HUDEP-2 (cell line): Measurements from ENCODE around the gene ARID5A.

ENCODE experiments used
- DNase-seq, 76 experiments: peaks; one replicate each; lab custom pipeline; 2025; ENCODE audit not compliant: unreplicated experiment in 76 of 76; lab: John Stamatoyannopoulos, UW

Gene ARID5A, protein sequence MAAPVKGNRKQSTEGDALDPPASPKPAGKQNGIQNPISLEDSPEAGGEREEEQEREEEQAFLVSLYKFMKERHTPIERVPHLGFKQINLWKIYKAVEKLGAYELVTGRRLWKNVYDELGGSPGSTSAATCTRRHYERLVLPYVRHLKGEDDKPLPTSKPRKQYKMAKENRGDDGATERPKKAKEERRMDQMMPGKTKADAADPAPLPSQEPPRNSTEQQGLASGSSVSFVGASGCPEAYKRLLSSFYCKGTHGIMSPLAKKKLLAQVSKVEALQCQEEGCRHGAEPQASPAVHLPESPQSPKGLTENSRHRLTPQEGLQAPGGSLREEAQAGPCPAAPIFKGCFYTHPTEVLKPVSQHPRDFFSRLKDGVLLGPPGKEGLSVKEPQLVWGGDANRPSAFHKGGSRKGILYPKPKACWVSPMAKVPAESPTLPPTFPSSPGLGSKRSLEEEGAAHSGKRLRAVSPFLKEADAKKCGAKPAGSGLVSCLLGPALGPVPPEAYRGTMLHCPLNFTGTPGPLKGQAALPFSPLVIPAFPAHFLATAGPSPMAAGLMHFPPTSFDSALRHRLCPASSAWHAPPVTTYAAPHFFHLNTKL

DNA sequence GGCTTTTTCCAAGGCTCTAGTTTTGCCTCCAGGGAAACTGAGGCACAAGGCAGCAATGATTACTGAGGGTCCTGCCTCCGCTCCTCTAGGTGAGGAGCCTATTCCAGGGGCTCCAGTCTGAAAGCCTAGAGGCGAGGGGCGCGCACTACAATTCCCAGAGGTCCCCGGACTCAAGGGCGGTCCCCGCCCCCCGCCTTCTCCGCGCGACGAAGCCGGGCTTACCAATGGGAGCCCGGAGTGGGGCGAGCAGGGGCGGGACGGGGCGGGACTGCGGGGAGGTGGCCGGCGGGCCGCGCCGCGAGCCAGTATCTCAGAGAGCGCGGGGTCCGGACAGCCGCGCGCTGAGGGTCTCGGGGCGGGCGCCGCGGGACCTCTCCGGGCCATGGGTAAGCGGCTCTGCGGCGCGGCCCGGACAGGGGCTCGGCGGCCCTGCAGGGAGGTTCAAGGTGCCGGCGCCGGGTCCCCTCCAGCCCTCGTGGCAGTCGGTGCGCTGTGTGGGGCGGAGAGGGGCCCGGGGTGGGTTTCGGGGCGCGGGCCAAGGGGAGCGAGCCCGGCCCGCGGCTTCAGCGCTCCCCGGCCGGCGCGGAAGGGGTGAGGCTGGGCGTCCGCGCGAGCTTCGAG, at the start of gene ARID5A:
ARID5A (plus strand) TSS at position 308 of the 621 bp plus-strand sequence; CDS start at position 383, 75 bp downstream.
- DNase-seq: peak in 74 of 76 experiments; percentile 2 to 89 (median 70)

DNA sequence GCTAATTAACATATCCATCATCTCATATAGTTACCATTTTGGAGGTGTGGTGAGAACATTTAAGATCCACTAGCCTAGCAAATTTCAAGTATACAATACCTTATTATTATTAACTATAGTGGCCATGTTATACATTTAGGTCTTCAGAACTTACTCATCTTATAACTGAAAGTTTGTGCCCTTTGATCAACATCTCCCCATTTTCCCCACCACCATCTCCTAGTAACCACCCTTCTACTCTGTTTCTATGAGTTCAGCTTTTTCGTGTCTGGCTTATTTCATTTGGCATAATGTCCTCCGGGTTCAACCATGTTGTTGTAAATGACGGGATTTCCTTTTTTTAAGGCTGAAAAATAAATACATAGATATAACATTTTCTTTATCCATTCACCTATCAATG, 47.3 kb upstream of the ARID5A start:
- DNase-seq: no peak

DNA sequence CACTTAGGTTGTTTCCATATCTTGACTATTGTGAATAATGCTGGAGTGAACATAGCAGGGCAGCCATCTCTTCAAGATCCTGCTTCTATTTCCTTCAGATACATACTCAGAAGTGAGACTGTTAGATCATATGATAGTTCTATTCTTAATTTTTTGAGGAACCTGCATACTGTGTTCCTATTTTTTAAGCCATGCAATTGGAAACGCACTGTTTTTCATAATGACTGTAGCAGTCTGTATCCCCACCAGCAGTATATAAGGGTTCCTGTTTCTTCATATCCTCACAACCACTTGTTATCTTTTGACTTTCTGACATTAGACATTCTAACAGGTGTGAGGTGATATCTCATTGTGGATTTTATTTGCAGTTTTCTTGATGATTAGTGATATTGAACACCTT, 46.9 kb upstream of the ARID5A start:
- no peak for DNase-seq

DNA sequence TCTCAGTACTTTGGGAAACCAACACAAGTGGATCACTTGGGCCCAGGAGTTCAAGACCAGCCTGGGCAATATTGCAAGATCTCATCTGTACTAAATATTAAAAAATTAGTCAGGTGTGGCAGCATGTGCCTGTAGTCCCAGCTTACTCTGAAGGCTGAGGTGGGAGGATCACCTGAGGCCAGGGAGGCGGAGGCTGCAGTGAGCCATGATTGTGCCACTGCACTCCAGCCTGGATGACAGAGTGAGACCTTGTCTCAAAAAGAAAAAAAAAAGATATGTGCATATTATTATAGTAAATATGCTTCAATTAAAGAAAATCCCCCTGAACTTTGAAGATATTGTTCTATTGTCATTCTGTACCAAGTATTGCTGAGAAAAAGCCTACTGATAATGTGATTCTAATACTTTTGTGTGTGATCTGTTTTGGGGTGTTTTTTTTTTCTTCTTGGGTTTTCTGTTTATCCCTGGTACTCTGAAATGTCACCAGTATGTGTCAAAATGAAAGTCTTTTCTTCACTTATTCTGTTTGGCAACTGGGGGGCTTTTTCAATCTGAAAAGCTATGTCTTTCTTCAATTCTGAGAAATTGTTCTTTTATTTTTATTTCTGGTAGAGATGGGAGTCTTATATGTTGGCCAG, 44.6 kb upstream of the ARID5A start:
- no peak for DNase-seq

DNA sequence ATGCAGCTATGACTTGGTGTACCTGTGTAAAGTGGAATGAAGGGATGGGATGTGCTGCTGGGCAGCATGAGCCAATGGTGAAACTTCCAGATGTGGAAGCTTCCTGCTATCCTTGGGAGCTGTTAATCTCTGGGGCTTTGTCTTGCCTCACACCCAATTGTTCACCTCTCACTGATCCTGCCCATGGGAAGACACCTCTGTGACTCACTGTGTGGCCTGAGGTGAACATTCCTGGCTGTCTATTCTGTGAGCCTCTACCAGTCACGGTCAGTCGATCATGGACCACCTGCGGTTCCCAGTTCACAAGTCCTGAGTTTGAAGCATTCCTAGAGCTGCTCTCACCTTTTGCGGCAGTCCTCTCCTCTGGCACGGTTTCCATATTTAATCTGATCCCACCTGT, 43.5 kb upstream of the ARID5A start:
- DNase-seq: no peak

DNA sequence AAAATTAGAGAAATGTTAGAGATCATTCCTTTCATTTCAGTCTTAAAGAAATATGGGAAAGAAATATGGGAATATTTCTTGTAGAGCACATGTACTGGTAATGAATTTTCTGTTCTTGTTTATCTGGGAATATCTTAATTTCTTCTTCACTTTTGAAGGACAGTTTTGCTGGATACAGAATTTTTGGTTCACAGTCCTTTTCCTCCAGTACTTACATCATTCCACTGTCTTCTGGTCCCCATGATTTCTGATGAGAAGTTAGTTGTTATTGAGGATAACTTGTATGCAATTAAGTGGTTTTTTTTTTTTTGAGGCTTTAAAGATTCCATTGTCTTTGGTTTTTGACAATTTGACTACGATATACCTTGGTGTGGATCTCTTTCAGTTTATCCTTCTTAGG, 42.4 kb upstream of the ARID5A start:
- DNase-seq: no peak

DNA sequence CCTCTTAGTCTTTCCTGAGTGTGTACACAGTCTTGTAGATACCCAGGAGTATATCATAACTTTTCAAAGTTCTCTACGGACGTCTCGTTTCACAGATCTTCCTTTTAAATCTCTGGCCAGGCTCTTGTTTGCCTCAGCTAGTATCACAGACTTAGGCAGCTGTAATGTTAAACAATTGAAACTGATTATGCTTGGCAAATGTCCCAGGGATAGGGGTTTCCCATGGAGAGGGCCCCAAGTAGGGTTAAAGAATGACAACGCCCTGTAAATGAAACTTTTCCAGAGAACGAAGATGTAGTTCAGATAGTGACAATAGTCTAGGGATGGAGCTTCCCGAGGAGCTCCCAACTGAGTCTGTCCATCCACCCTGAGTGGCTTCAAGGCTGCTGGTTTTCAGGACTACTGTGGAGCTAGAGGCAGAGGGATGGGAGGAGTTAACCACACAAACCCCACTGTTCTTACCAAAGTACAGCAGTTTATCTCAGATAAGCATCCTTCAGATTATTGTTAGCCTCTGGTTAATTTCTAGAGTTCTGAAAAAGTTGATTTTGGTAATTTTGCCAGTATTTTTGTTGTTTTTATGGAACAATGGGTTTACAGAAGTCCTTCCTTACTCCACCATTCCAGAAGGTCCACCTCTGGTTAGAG, 40.4 kb upstream of the ARID5A start:
- peak in 3 of 76 experiments; percentile 2 to 37 (median 19) for DNase-seq

DNA sequence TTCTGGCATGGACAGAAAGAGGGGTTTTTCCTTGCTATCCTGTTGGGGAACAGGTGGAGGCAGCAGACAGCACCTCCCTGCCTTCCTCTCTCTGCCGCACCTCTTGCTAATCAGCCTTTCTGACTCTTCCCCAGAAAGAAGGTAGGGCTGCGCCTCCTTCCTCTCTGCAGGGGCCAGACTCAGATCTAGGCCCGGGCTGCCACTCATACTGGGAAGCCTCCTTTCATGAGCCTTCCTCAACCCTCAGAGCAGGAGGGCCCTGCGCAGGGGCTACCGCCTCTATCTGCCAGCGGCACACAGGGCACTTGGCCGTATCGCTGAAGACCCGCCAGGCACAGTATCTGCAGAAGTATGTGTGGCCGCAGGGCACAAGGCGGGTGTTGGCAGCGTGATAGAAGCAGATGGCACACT, 38.5 kb upstream of the ARID5A start:
- peak in 61 of 76 experiments; percentile 18 to 92 (median 76) for DNase-seq

DNA sequence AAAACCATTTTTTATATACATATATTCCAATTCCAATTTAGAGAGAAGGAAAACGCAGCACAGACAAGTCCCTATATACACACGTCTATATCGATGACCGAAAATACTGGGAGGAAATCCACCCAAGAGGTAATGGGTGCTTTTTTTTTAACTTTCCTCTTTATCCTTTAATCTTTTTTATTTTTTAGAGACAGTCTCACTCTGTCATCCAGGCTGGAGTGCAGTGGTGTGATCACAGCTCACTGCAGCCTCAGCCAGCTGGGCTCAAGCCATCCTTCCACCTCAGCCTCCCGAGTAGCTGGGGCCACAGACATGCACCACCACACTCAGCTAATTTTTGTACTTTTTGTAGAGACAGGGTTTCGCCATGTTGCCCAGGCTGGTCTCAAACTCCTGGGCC, 37.9 kb upstream of the ARID5A start:
- DNase-seq: peak in 2 of 76 experiments; percentile 4 to 7

DNA sequence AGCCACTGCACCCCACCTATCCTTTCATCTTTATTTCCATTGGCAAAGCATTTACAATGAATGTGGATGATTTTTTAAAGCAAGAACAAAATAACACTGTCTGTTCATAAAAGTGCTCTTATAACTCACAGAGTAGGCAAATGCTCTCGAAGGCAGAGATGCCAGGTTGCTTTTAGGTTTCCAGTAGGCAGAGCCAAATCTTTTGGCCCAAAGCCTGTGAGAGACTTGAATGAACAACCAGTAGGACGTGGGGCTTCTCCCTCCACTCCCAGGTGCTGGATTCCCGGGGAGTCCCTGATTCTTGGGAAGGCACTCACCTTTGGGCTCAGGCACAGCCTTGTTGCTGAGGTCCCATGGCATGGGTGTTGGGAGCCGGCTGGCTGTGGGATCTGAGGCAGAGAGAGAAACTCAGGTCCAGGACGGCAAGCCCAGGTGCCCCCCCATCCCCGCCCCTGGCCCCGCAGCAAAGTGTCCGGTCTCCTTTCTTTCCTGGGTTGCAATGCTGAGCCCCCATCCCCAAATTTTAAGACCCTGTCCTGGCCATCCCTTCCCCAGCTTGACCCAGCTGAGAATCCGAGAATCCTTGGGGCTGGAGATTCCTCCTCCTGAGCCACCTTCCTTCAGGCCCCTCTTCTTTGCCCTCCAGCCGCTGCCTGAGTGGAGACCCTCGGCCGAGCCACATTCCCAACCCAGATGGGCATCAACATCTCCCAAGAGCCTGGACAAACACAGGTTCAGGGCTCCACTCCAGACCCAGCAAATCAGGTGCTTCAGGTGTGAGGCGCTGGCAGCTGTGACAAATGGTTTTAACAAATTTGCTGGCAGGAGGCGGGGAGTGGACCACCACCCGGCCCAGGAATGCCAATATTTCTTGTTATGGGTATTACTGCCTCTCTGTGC, 37.2 kb upstream of the ARID5A start:
- DNase-seq: peak in 2 of 76 experiments; percentile 3 to 7

DNA sequence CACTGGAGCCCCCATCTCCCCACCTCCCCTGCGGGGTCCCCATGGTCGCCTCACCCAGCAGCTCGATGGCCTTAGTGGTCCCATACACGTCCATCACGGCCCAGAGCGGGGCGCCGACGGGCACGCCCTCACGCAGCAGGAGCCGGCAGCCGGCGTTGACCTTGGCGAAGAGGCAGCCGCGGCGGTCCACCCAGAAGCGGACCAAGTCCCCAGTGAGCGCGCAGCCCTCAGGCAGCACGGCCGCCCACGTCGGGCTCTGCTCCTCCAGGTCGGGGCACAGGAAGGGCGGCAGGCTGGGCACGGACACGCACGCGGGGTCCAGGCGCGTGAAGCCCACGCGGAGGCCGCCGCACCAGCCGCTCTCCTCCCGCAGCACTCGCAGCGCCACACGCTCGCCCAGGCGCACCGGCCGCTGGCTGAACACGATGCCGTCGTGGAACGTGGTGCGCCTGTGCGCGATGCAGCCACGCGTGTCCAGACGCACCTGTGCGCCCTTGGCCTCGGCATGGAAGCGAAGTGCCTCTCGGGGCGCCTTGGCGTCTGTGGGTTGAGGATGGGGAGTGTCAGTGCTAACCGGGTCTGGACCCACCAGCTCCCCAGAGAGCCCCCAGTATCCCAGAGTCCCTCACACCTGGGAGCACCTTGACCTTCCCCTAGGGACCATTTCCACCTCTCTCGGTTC, 36.0 kb upstream of the ARID5A start:
- no peak for DNase-seq

DNA sequence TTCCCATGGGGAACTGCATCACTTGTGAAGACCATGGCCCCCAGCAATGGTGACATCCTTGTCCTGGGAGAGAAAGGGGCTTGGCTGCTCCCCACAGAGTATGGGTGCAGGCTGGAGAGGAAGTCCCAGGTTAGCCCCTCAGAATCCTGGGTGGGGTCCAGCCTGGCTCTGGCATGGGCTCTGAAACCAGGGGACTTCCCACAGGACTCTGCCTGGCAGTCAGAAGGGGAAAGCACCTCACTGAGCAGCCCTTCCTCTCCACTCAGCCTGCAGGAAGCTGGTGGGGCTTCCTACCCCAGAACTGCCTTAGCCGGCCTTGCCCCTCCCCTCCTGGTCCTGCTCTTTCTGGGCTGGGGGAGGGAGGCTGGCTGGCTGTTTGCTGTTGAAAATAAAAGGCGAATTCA, 35.1 kb upstream of the ARID5A start:
- DNase-seq: no peak

DNA sequence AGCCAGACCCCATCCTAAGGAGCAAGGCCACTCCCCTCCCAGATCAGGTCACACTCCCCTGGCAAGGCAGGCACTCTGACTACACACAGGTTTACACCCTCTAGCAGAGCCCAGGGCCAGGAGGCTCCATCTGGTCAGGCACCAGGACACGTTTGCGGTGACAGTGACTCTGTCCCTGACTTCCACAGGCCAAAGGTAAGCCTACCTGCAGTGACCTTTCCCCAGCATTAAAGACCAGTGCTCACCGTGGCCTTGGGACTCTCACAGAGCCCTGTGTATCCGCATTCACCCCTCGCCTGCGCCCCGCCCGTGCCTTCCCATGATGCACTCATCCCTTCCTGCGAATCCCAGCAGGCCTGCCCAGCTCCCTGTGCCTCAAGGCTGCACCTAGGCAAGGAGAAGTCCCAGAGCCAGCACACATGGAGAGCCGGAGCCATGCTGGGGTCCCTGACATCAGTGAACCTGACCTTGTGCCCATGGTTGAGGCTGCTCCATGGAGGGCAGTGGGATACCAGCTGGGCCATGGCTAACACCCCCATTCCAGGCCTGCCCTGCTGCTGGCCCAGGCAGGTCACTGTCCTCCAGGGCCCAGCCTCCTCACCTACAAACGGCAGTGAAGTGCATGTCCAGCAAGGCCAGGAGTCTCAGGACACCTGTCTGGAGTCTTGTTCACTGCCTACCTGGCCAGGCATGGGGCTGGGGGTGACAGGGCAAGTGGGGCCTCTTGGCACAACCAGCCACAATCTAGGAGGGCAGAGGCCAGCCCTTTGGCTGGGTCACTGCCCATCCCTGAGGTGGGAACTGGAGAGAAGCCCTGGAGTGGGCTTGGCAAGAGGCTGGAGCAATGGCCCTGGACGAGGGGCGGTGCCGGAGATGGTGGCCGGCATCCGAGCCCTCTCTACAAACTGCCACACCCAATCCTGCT, 34.4 kb upstream of the ARID5A start:
- DNase-seq: no peak

DNA sequence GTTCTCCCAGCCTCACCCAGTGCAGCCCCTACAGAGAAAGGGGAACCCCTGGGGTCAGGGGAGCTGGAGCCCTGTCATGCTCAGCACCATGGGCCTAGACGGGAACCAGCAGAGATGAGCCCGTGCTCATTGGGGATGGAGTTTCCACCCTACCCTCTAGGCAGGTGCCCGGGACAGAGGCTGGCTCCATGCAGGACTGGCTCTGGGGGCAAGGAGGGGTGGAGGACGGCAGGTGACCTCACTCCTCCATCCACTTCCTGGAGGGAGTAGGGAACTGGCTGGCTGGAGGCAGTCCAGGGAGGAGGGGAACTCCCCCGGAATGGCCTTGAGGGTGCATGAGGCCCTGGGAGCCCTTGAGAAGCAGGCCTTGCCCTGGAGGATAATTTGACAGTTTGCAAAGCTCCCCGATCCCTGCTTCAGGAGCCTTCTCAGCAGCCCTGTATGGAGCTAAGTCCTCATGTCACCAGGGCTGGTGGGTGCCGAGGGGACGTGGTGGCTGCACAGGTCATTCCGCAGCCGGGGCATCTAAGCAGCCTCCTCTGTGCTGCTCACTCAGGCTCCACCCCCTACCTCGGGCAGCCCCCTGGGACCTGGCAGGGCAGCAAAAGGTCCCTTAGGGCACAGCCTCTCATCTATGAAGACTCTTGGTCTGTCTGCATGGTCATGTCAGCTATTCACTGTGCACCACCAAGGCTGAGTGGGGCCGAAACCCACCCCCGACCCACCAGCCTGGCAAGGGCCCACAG, 33.5 kb upstream of the ARID5A start:
- no peak for DNase-seq

DNA sequence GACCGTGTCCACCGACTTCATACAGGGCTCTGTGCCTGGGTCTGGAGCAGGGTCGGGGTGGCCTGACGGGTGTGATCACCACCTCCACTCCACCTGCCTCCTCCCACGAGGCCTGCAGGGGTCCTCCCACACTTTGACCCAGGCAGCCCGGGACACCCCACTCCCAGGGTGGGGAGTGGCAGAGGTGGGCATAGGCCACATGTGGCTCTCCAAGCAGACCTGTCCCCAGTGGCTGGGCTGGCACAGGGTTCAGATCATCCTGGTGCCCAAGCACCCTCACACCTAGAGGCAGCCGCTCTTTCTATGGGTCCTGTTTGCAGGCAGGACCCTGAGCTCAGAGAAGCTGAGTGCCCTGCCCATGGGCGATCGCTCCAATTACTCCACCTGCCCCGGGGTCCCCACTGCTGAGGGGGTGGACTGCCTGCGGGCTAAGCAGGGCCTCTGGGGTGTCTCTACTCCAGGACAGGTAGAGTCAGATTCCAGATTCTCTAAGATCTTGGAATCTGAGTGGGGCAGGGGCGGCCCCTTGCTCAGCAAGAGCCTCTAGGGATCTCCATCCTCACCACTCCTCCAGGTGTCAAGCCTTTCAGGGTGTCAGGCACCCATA, 32.8 kb upstream of the ARID5A start:
- no peak for DNase-seq

DNA sequence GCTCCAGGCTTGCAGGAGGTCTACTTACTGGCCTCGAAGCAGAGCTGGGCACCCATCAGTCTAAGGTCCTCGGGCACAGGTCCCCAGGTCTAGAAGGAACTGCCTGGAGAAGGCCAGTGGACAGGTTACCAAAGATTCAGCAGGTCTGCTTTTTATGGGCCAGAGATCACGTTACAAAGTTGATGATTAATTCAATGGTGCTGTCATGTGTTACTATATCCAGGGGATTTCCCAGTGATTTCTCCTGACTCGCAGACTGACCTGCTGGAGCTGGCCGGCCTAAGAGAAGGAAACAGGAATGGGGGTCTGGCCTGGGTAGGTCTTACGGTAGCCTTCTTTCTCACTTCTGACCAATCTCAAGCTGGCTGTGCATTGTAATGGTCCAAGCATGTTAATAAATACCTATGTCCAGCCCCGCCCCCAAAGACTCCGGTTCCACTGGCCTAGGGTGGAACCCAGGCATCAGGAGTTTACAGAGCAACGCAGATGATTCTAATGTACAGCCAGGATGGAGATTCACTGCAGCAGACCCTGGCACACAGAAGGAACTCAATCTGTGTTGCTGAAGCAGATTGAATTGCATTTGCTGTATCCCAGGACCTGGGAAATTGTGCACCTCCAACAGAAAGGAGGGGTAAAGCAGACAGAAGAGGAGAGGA, 31.2 kb upstream of the ARID5A start, which contains the start of gene NEURL3:
NEURL3 (minus strand) TSS at position 127 of the 659 bp plus-strand sequence; CDS start at position 56, 71 bp downstream.
- DNase-seq: no peak
